Left ventricle myocardium inferior (tissue), 1 donor: ENCODE results near the gene PCDHGA11. TPM values are rescaled to one million over a fixed set of nuclear protein-coding genes. Genes with fewer than 3 reads are reported as not detected.
"Not testable (repeated sequence)": the region's sequence is repeated elsewhere in the genome, so short reads cannot be mapped to it uniquely, and the experiment has no call there.

ENCODE experiments used
- DNase-seq: peaks from one replicate; pipeline ENCODE4 v3.0.0-alpha.2; 2020
- H3K27ac ChIP-seq: fragments of 200-600 bp; replicated peaks from 2 replicates; pipeline ENCODE4 v1.8.0; 2021
- H3K27me3 ChIP-seq: fragments of 200-600 bp; 2 replicates; pipeline ENCODE4 v1.8.0; 2021; ENCODE audit warnings: low read depth
- H3K36me3 ChIP-seq: fragments of 200-600 bp; 2 replicates; pipeline ENCODE4 v1.8.0; 2021
- H3K4me1 ChIP-seq: fragments of 200-600 bp; 2 replicates; pipeline ENCODE4 v1.8.0; 2021
- H3K4me3 ChIP-seq: fragments of 200-600 bp; 2 replicates; pipeline ENCODE4 v1.8.0; 2021; ENCODE audit warnings: mild to moderate bottlenecking, moderate library complexity
- H3K9me3 ChIP-seq: fragments of 200-600 bp; replicated peaks from 2 replicates; pipeline ENCODE4 v1.8.0; 2021
- CTCF ChIP-seq: fragments of 200-600 bp; IDR thresholded peaks from 2 replicates; pipeline ENCODE4 v1.8.0; 2021; ENCODE audit warnings: antibody characterized with exemption, mild to moderate bottlenecking, borderline replicate concordance
- intact Hi-C: fragments of 100-400 bp; cut with micrococcal nuclease; formaldehyde crosslinking; loops from one replicate; pipeline ENCODE4 v1.11.0; 2022
- total RNA-seq: library from RNA; stranded (reverse); fragmentation: NEBNext Ultra II Directional; extraction: Animal tissue kit (Norgen Biotek cat#: 25700); gene quantifications from one replicate; pipeline ENCODE4 v1.2.1, GENCODE V29; 2021
- donor health status: DM: no; HTN: yes; CAD: no; lungs with severe emphysema.

PCDHGA11 gene
- total RNA-seq, 1 donor from 2014 or later = 3.8 TPM

DNA sequence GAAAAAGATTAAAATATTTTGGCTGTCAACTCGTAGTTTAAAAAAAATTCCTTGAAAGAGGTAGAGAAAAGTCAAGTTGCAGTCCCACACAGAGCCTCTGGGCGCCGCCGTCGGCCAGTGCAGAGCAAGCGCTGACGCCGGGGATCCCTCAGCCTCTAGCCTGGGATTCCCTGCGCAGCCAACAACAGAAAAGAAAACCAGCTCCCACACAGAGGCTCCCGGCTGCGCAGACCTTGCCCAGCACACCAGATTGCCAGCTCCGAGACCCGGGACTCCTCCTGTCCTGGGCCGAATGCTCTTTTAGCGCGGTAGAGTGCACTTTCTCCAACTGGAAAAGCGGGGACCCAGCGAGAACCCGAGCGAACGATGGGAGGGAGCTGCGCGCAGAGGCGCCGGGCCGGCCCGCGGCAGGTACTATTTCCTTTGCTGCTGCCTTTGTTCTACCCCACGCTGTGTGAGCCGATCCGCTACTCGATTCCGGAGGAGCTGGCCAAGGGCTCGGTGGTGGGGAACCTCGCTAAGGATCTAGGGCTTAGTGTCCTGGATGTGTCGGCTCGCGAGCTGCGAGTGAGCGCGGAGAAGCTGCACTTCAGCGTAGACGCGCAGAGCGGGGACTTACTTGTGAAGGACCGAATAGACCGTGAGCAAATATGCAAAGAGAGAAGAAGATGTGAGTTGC is 3.2 kb upstream of the PCDHGA11 start, which contains the start of gene PCDHGB7:
PCDHGB7 (plus strand) TSS at position 184 of the 679 bp plus-strand sequence; CDS start at position 367, 183 bp downstream.
- TF ChIP-seq CTCF = peak; percentile 85
- Histone ChIP-seq H3K9me3 (peaks cover 99% of the 10 kb centered on the region), H3K4me3 (peak within 1 kb of the TSS; percentile 66), H3K36me3 (peaks cover 49% of the 10 kb centered on the region), H3K4me1 (peaks cover 53% of the 10 kb centered on the region), H3K27ac (peak within 1 kb of the TSS; percentile 79)
- peak; percentile 81 for DNase-seq
- not testable (repeated sequence) for H3K27me3 ChIP-seq
- intact Hi-C loops = loop anchor here (10.0 kb wide), 1 partner anchor 137 kb away; no protein-coding TSS in a partner anchor

GRCh38 chr5:141419074-141419880 is 1.6 kb upstream of the PCDHGA11 start:
- Histone ChIP-seq H3K27me3 (no peaks in the 10 kb centered on the region), H3K4me3 (no peak overlapping the region), H3K4me1 (peaks cover 48% of the 10 kb centered on the region), H3K27ac (no peak overlapping the region), H3K9me3 (peaks cover 99% of the 10 kb centered on the region), H3K36me3 (peaks cover 44% of the 10 kb centered on the region)
- intact Hi-C loops = loop anchor here (10.0 kb wide), 1 partner anchor 136 kb away; no protein-coding TSS in a partner anchor
- no peak for DNase-seq
- TF ChIP-seq CTCF = no peak

GRCh38 chr5:141421489-141421855 is 621 bp downstream of the PCDHGA11 start:
- Histone ChIP-seq H3K4me3 (peak overlapping the region; percentile 57), H3K9me3 (peaks cover 99% of the 10 kb centered on the region), H3K36me3 (peaks cover 66% of the 10 kb centered on the region), H3K4me1 (peaks cover 58% of the 10 kb centered on the region), H3K27ac (no peak overlapping the region), H3K27me3 (no peaks in the 10 kb centered on the region)
- no peak for TF ChIP-seq CTCF
- intact Hi-C loops = no loop called here
- DNase-seq = no peak

DNA sequence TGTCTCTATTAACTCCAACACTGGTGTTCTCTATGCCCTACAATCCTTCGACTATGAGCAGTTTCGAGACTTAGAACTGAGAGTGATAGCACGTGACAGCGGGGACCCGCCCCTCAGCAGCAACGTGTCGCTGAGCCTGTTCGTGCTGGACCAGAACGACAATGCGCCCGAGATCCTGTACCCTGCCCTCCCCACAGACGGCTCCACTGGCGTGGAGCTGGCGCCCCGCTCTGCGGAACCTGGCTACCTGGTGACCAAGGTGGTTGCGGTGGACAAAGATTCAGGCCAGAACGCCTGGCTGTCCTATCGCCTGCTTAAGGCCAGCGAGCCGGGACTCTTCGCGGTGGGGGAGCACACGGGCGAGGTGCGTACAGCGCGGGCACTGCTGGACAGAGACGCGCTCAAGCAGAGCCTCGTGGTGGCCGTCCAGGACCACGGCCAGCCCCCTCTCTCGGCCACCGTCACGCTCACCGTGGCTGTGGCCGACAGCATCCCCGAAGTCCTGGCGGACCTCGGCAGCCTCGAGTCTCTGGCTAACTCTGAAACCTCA is 2.0 kb downstream of the PCDHGA11 start:
- Histone ChIP-seq H3K4me3 (no peak overlapping the region), H3K36me3 (peaks cover 80% of the 10 kb centered on the region), H3K9me3 (peaks cover 100% of the 10 kb centered on the region), H3K4me1 (peaks cover 50% of the 10 kb centered on the region), H3K27ac (no peak overlapping the region), H3K27me3 (no peaks in the 10 kb centered on the region)
- intact Hi-C loops = no loop called here
- DNase-seq = no peak
- TF ChIP-seq CTCF = no peak

GRCh38 chr5:141427783-141428426 is 7.1 kb downstream of the PCDHGA11 start:
- peaks cover 70% of the 10 kb centered on the region for H3K36me3 ChIP-seq
- intact Hi-C loops = no loop called here
- peaks cover 100% of the 10 kb centered on the region for H3K9me3 ChIP-seq
- no peak overlapping the region for H3K4me3 ChIP-seq
- no peak for TF ChIP-seq CTCF
- peaks cover 44% of the 10 kb centered on the region for H3K4me1 ChIP-seq
- no peak overlapping the region for H3K27ac ChIP-seq
- no peaks in the 10 kb centered on the region for H3K27me3 ChIP-seq
- DNase-seq = no peak
